Heart right ventricle (tissue), 16 donors: ENCODE measurements around the gene IKBKE. TPM values are rescaled to one million over a fixed set of nuclear protein-coding genes. Genes with fewer than 3 reads are reported as not detected.

Experiments used
- ATAC-seq, 8 donors: fragments of 200-7000 bp; cut with Tn5 transposase; one replicate each; pipeline ENCODE4 v1.9.1; 2020; ENCODE audit warnings: mild to moderate bottlenecking in 8 of 8, moderate library complexity in 8 of 8, moderate number of reproducible peaks in 1 of 8
- DNase-seq, 2 donors: peaks; one replicate each; pipeline ENCODE4 v3.0.0-alpha.2; 2020
- H3K27ac ChIP-seq, 10 donors: fragments of 200-600 bp; sonication (generic) in 2 of 10; one replicate each; pipeline versions ENCODE4 v1.5.0 to v1.8.0; 2020 to 2022; ENCODE audit warnings: mild to moderate bottlenecking in 3 of 10
- H3K27me3 ChIP-seq, 7 donors: fragments of 200-600 bp; one replicate each; pipeline ENCODE4 v1.8.0; 2021 to 2022; ENCODE audit warnings: mild to moderate bottlenecking in 2 of 7
- H3K36me3 ChIP-seq, 9 donors: fragments of 200-600 bp; sonication (generic) in 1 of 9; one replicate each; pipeline versions ENCODE4 v1.5.0 to v1.8.0; 2020 to 2022; ENCODE audit warnings: mild to moderate bottlenecking in 2 of 9
- H3K4me1 ChIP-seq, 9 donors: fragments of 200-600 bp; sonication (generic) in 1 of 9; one replicate each; pipeline versions ENCODE4 v1.5.0 to v1.8.0; 2020 to 2022; ENCODE audit warnings: mild to moderate bottlenecking in 4 of 9
- H3K4me3 ChIP-seq, 10 donors: fragments of 200-600 bp; sonication (generic) in 2 of 10; one replicate each; pipeline versions ENCODE4 v1.5.0 to v1.8.0; 2020 to 2022; ENCODE audit warnings: mild to moderate bottlenecking in 7 of 10, moderate library complexity in 2 of 10
- H3K9me3 ChIP-seq, 11 donors: fragments of 200-600 bp in 10 of 11; sonication (generic) in 2 of 11; one replicate each; pipeline versions ENCODE4 v1.5.0 to v1.8.0; 2013 to 2022; ENCODE audit warnings: mild to moderate bottlenecking in 2 of 11, control low read depth in 1 of 11, moderate library complexity in 1 of 11
- WGBS, 2 donors: extraction: QIAGEN DNeasy Blood & Tissue Kit; methylation state at CpG; one replicate each; pipeline ENCODE4 v1.1.7; 2013; ENCODE audit warnings: inconsistent platforms in 1 of 2; 5-methylcytosine and 5-hydroxymethylcytosine counted together
- intact Hi-C, 10 donors: fragments of 100-400 bp; cut with DNase I; formaldehyde crosslinking; loops; one replicate each; pipeline versions ENCODE4 v1.11.1 to v1.14.2; 2022
- polyA plus RNA-seq, 2 donors: library from polyadenylated mRNA; stranded (reverse); fragments of 200-250 nt; gene quantifications; one replicate each; pipeline ENCODE4 v1.2.3, GENCODE V29; 2013
- total RNA-seq, 10 donors: library from RNA; stranded (reverse); fragmentation: NEBNext Ultra II Directional in 3 of 10; extraction: Animal tissue kit (Norgen Biotek cat#: 25700) in 3 of 10; gene quantifications; one replicate each; pipeline versions ENCODE4 v1.2.1 to v1.2.4, GENCODE V29; 2021 to 2023
- TF ChIP-seq, protein P1 (sequence below), 9 donors: fragments of 200-600 bp; sonication (generic) in 2 of 9; IDR thresholded peaks; one replicate each; pipeline versions ENCODE4 v1.5.0 to v1.8.0; 2021 to 2022; ENCODE audit warnings: antibody characterized with exemption in 9 of 9, mild to moderate bottlenecking in 5 of 9, moderate library complexity in 1 of 9
- donor health status: Arrhythmogenic right ventricular cardiomyopathy.
- donor health status: ischemic (EF 13 %, LVEDD 7.1; RV severe dilation, severe dysfunction).
- donor health status: healthy with polysubstance abuse.
- donor health status: DM: no; HTN: yes; CAD: no.
- donor health status: DM: no; HTN: no; CAD: no.
- donor health status: ischemic (EF 25% LVEDD 6.9; RV normal size, moderate dysfunction).
- donor health status: ischemic (EF 25% LVEDD 5.7; RV mildly dilated, moderate dysfunction).
- donor health status: healthy.
- donor health status: DM: yes; HTN: yes; CAD: no.
- donor health status: Ischemic cardiomyopathy.
- donor health status: ischemic (EF 35%, LVEDD 5.7; RV mildly dilated, moderate dysfunction).
- donor health status: nonischemic (EF 11% LVEDD 7.7; RV severe dilation, severe dysfunction).
- donor health status: DM: yes; HTN: yes; CAD: no.
- donor health status: PGD.
- donor health status: ischemic (EF 29% LVEDD 5.4; RV normal size, mild dysfunction).
- donor health status: nonischemic (EF 23%, LVEDD 6.1; RV moderate dilation, normal function).

Gene IKBKE
- total and polyA plus RNA-seq, 12 donors = 0.29 to 5.4 (median 0.79) TPM

DNA sequence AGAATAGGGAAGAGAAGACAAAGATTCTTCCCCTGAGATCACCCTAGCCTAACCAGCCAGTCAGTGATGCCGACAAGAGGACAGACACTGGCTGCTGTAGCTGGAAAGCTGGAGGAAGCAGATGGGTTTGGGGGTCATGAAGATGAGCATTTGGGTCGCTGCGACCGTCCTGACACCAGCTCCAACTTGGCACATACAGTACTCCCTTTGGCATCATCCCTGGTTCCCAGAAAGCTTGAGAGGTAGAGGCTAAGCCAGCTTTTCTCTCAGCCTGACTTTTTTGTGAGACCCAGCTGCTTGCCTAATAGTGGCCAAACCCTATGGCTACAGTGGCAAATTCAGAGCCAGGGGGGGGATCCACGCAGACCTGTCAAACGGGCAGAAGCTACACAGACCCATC lies 43.0 kb upstream of the IKBKE start:
- no peak overlapping the region for H3K27ac ChIP-seq
- peaks cover 0 to 100% (median 4%) of the 10 kb centered on the region in 9 donors for H3K36me3 ChIP-seq
- no peak for ATAC-seq
- H3K4me3 ChIP-seq = no peak overlapping the region
- intact Hi-C loops = no loop called here
- H3K27me3 ChIP-seq = no peaks in the 10 kb centered on the region
- TF ChIP-seq, protein P1, sequence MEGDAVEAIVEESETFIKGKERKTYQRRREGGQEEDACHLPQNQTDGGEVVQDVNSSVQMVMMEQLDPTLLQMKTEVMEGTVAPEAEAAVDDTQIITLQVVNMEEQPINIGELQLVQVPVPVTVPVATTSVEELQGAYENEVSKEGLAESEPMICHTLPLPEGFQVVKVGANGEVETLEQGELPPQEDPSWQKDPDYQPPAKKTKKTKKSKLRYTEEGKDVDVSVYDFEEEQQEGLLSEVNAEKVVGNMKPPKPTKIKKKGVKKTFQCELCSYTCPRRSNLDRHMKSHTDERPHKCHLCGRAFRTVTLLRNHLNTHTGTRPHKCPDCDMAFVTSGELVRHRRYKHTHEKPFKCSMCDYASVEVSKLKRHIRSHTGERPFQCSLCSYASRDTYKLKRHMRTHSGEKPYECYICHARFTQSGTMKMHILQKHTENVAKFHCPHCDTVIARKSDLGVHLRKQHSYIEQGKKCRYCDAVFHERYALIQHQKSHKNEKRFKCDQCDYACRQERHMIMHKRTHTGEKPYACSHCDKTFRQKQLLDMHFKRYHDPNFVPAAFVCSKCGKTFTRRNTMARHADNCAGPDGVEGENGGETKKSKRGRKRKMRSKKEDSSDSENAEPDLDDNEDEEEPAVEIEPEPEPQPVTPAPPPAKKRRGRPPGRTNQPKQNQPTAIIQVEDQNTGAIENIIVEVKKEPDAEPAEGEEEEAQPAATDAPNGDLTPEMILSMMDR (IDR thresholded peaks at IDR 0.05) = no peak
- no peaks in the 10 kb centered on the region for H3K9me3 ChIP-seq
- 96 to 100% methylated on average over 6 of the region's 6 CpGs for WGBS, 2 donors
- no peak for DNase-seq
- peaks cover 0 to 26% (median 21%) of the 10 kb centered on the region in 9 donors for H3K4me1 ChIP-seq

DNA sequence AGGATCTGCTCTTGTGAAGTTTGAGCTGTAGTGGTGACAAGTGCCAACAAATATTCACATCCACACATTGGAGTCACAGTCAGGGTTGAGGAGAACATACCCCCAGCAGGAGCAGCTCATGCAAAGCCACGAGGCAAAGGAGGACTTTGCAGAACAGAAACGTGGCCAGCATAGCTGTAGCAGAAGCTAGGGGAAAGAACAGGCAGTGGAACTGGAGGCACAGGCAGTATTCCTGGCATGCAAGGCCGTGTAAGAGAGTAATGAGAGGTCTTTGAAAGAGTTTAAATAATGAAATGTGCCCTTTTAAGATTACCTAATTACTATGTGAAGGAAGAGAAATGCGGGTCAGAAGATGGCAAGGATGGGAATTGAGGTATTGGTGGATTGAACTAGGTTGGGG lies 40.9 kb upstream of the IKBKE start:
- H3K27ac ChIP-seq = peak overlapping the region in 4 of 10 donors; percentile 7 to 40 (median 33)
- no peak overlapping the region for H3K4me3 ChIP-seq
- peaks cover 0 to 26% (median 21%) of the 10 kb centered on the region in 9 donors for H3K4me1 ChIP-seq
- ATAC-seq (no peak), DNase-seq (no peak)
- H3K27me3 ChIP-seq = no peaks in the 10 kb centered on the region
- peaks cover 0 to 89% (median 4%) of the 10 kb centered on the region in 9 donors for H3K36me3 ChIP-seq
- TF ChIP-seq, protein P1 (IDR thresholded peaks at IDR 0.05) = no peak
- H3K9me3 ChIP-seq = no peaks in the 10 kb centered on the region
- intact Hi-C loops = no loop called here
- whole genome bisulfite sequencing, 2 donors = 78 to 82% methylated on average over 4 of the region's 4 CpGs

DNA sequence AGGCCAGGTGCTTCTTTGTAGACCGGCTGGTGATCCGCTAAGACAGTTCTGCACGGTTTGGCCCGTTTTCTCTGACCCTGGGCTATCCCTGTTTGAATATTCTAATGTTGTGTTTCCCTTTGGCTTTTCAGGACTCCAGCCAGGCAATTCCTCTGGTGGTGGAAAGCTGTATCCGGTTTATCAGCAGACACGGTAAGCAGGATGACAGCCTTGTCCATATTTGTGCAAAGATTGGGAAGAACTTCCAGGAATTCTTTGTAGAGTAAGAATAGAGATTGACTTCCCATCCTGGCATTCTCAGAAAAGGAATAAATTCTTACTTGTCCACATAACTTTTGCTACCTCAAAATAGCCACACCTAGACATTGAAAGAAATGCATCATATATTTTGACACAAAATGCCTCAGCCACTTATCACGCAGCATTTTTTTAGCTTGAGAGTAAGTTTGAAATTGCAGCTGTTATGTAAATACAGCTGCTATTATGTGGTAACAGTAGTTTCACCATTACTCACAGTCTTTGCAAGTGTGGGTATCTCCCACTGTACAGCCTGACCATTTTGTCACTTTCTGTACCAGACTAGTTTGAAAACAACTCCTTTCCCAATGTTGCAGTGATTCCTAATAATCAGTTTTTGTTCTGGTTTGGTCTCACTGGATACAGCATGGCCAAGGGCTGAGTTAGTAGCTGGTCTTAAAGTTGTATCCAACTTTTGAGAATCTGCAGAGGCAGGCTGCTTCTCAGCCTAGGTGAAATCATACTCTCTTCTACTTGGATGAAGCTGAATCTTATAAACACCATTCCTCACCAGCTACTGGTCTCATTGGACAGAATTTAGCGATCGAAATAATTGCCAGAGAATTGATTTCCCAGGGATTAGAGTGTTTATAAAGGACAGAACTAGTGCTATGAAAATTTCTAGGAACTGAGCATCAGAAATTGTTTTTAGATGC lies 40.0 kb upstream of the IKBKE start:
- intact Hi-C loops = no loop called here
- H3K27ac ChIP-seq = peak overlapping the region in 9 of 10 donors; percentile 2 to 72 (median 56)
- H3K4me3 ChIP-seq = no peak overlapping the region
- DNase-seq (peak in 1 of 2 donors; percentile 59), ATAC-seq (peak; percentile 59 to 93 (median 82))
- H3K36me3 ChIP-seq = peaks cover 0 to 89% (median 4%) of the 10 kb centered on the region in 9 donors
- no peaks in the 10 kb centered on the region for H3K27me3 ChIP-seq
- TF ChIP-seq, protein P1 (IDR thresholded peaks at IDR 0.05) = peak in 3 of 9 donors; percentile 17 to 33 (median 22)
- no peaks in the 10 kb centered on the region for H3K9me3 ChIP-seq
- WGBS, 2 donors = 39 to 42% methylated on average over 9 of the region's 9 CpGs
- peaks cover 0 to 26% (median 21%) of the 10 kb centered on the region in 9 donors for H3K4me1 ChIP-seq

DNA sequence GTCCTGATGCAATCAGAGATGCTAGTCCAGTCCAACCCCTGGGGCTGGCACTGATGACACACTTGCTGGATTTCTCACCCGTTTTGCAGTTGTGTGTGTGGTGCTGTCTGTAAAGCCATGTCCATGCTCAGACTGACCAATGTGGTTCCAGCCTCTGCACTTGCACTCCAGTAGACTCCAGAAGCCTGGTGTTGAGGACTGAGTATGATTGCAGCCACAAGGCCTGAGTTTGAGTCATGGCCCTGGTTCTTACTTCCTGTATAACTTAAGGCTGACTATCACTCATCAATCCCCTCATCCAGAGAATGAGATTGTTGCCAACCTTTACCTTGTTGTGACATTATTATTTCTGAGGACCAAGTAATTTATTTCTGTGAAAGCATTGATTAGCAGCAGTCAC lies 34.8 kb upstream of the IKBKE start:
- peaks cover 0 to 89% (median 7%) of the 10 kb centered on the region in 9 donors for H3K36me3 ChIP-seq
- H3K4me1 ChIP-seq = peaks cover 0 to 10% (median 7%) of the 10 kb centered on the region in 9 donors
- TF ChIP-seq, protein P1 (IDR thresholded peaks at IDR 0.05) = no peak
- no peak overlapping the region for H3K4me3 ChIP-seq
- no peak overlapping the region for H3K27ac ChIP-seq
- no peak for ATAC-seq
- intact Hi-C loops = no loop called here
- DNase-seq = no peak
- H3K27me3 ChIP-seq = no peaks in the 10 kb centered on the region
- no peaks in the 10 kb centered on the region for H3K9me3 ChIP-seq
- 95 to 97% methylated on average over 1 of the region's 1 CpG for WGBS, 2 donors
